ENCODE data around the gene TBC1D1.

TBC1D1 gene

GRCh38 chr4:38007645-38008044, 116.8 kb downstream of the TBC1D1 start:
- Histone ChIP-seq H3K27me3 (ENCODE audit: insufficient read depth, insufficient read length) (no peaks in the 10 kb centered on the region), H3K36me3 (ENCODE audit: insufficient read depth, insufficient read length, low read length) (no peaks in the 10 kb centered on the region), H3K4me3 (ENCODE audit: insufficient read length, low read depth) (no peak overlapping the region), H3K9me3 (ENCODE audit: insufficient read depth, low read length) (no peaks in the 10 kb centered on the region), H3K4me1 (ENCODE audit: insufficient read depth, insufficient read length) (no peaks in the 10 kb centered on the region), H3K9ac (ENCODE audit: insufficient read length, low read depth) (no peak overlapping the region)
- TF ChIP-seq ZNF274 (IDR thresholded peaks at IDR 0.05; ENCODE audit: low read depth, low read length) (no peak), SUZ12 (IDR thresholded peaks at IDR 0.05; ENCODE audit: extremely low read depth, insufficient read depth, insufficient read length) (no peak), YY1 (IDR thresholded peaks at IDR 0.05; ENCODE audit: insufficient read depth, insufficient read length) (no peak)
- DNase-seq (ENCODE audit: low read depth, low spot score) = no peak

GRCh38 chr4:38008571-38009021, 117.7 kb downstream of the TBC1D1 start:
- TF ChIP-seq YY1 (IDR thresholded peaks at IDR 0.05; ENCODE audit: insufficient read depth, insufficient read length) (no peak), ZNF274 (IDR thresholded peaks at IDR 0.05; ENCODE audit: low read depth, low read length) (no peak), SUZ12 (IDR thresholded peaks at IDR 0.05; ENCODE audit: extremely low read depth, insufficient read depth, insufficient read length) (no peak)
- Histone ChIP-seq H3K9me3 (ENCODE audit: insufficient read depth, low read length) (no peaks in the 10 kb centered on the region), H3K9ac (ENCODE audit: insufficient read length, low read depth) (no peak overlapping the region), H3K27me3 (ENCODE audit: insufficient read depth, insufficient read length) (no peaks in the 10 kb centered on the region), H3K36me3 (ENCODE audit: insufficient read depth, insufficient read length, low read length) (no peaks in the 10 kb centered on the region), H3K4me3 (ENCODE audit: insufficient read length, low read depth) (no peak overlapping the region), H3K4me1 (ENCODE audit: insufficient read depth, insufficient read length) (no peaks in the 10 kb centered on the region)
- no peak for DNase-seq (ENCODE audit: low read depth, low spot score)

- Histone ChIP-seq H3K9ac (ENCODE audit: insufficient read length, low read depth) (no peak overlapping the region), H3K4me3 (ENCODE audit: insufficient read length, low read depth) (no peak overlapping the region), H3K9me3 (ENCODE audit: insufficient read depth, low read length) (no peaks in the 10 kb centered on the region), H3K36me3 (ENCODE audit: insufficient read depth, insufficient read length, low read length) (peaks cover 3% of the 10 kb centered on the region), H3K4me1 (ENCODE audit: insufficient read depth, insufficient read length) (no peaks in the 10 kb centered on the region), H3K27me3 (ENCODE audit: insufficient read depth, insufficient read length) (no peaks in the 10 kb centered on the region)
- no peak for DNase-seq (ENCODE audit: low read depth, low spot score)
- TF ChIP-seq ZNF274 (IDR thresholded peaks at IDR 0.05; ENCODE audit: low read depth, low read length) (no peak), YY1 (IDR thresholded peaks at IDR 0.05; ENCODE audit: insufficient read depth, insufficient read length) (no peak), SUZ12 (IDR thresholded peaks at IDR 0.05; ENCODE audit: extremely low read depth, insufficient read depth, insufficient read length) (no peak)
These were observed 118.5 kb downstream of the TBC1D1 start for GRCh38 chr4:38009421-38009820.

GRCh38 chr4:38009949-38010348, 119.1 kb downstream of the TBC1D1 start:
- H3K9me3 ChIP-seq (ENCODE audit: insufficient read depth, low read length) = no peaks in the 10 kb centered on the region
- H3K4me1 ChIP-seq (ENCODE audit: insufficient read depth, insufficient read length) = no peaks in the 10 kb centered on the region
- TF ChIP-seq YY1 (IDR thresholded peaks at IDR 0.05; ENCODE audit: insufficient read depth, insufficient read length) = no peak
- no peak for TF ChIP-seq SUZ12 (IDR thresholded peaks at IDR 0.05; ENCODE audit: extremely low read depth, insufficient read depth, insufficient read length)
- no peak for TF ChIP-seq ZNF274 (IDR thresholded peaks at IDR 0.05; ENCODE audit: low read depth, low read length)
- H3K9ac ChIP-seq (ENCODE audit: insufficient read length, low read depth) = no peak overlapping the region
- H3K4me3 ChIP-seq (ENCODE audit: insufficient read length, low read depth) = no peak overlapping the region
- no peak for DNase-seq (ENCODE audit: low read depth, low spot score)
- H3K27me3 ChIP-seq (ENCODE audit: insufficient read depth, insufficient read length) = no peaks in the 10 kb centered on the region
- peaks cover 7% of the 10 kb centered on the region for H3K36me3 ChIP-seq (ENCODE audit: insufficient read depth, insufficient read length, low read length)

GRCh38 chr4:38011511-38012162, 120.8 kb downstream of the TBC1D1 start:
- Histone ChIP-seq H3K4me1 (ENCODE audit: insufficient read depth, insufficient read length) (no peaks in the 10 kb centered on the region), H3K4me3 (ENCODE audit: insufficient read length, low read depth) (no peak overlapping the region), H3K9ac (ENCODE audit: insufficient read length, low read depth) (no peak overlapping the region), H3K36me3 (ENCODE audit: insufficient read depth, insufficient read length, low read length) (peaks cover 18% of the 10 kb centered on the region), H3K9me3 (ENCODE audit: insufficient read depth, low read length) (no peaks in the 10 kb centered on the region), H3K27me3 (ENCODE audit: insufficient read depth, insufficient read length) (no peaks in the 10 kb centered on the region)
- TF ChIP-seq ZNF274 (IDR thresholded peaks at IDR 0.05; ENCODE audit: low read depth, low read length) = no peak
- TF ChIP-seq YY1 (IDR thresholded peaks at IDR 0.05; ENCODE audit: insufficient read depth, insufficient read length) = no peak
- TF ChIP-seq SUZ12 (IDR thresholded peaks at IDR 0.05; ENCODE audit: extremely low read depth, insufficient read depth, insufficient read length) = no peak
- no peak for DNase-seq (ENCODE audit: low read depth, low spot score)

GRCh38 chr4:38013461-38014366, 122.8 kb downstream of the TBC1D1 start:
- H3K27me3 ChIP-seq (ENCODE audit: insufficient read depth, insufficient read length) = no peaks in the 10 kb centered on the region
- H3K4me1 ChIP-seq (ENCODE audit: insufficient read depth, insufficient read length) = no peaks in the 10 kb centered on the region
- no peak for DNase-seq (ENCODE audit: low read depth, low spot score)
- no peak overlapping the region for H3K4me3 ChIP-seq (ENCODE audit: insufficient read length, low read depth)
- no peak overlapping the region for H3K9ac ChIP-seq (ENCODE audit: insufficient read length, low read depth)
- H3K36me3 ChIP-seq (ENCODE audit: insufficient read depth, insufficient read length, low read length) = peaks cover 23% of the 10 kb centered on the region
- no peaks in the 10 kb centered on the region for H3K9me3 ChIP-seq (ENCODE audit: insufficient read depth, low read length)
- no peak for TF ChIP-seq YY1 (IDR thresholded peaks at IDR 0.05; ENCODE audit: insufficient read depth, insufficient read length)
- no peak for TF ChIP-seq SUZ12 (IDR thresholded peaks at IDR 0.05; ENCODE audit: extremely low read depth, insufficient read depth, insufficient read length)
- TF ChIP-seq ZNF274 (IDR thresholded peaks at IDR 0.05; ENCODE audit: low read depth, low read length) = no peak

GRCh38 chr4:38014421-38014852, 123.6 kb downstream of the TBC1D1 start:
- TF ChIP-seq ZNF274 (IDR thresholded peaks at IDR 0.05; ENCODE audit: low read depth, low read length) (no peak), SUZ12 (IDR thresholded peaks at IDR 0.05; ENCODE audit: extremely low read depth, insufficient read depth, insufficient read length) (no peak), YY1 (IDR thresholded peaks at IDR 0.05; ENCODE audit: insufficient read depth, insufficient read length) (no peak)
- Histone ChIP-seq H3K9me3 (ENCODE audit: insufficient read depth, low read length) (no peaks in the 10 kb centered on the region), H3K9ac (ENCODE audit: insufficient read length, low read depth) (no peak overlapping the region), H3K36me3 (ENCODE audit: insufficient read depth, insufficient read length, low read length) (peaks cover 23% of the 10 kb centered on the region), H3K4me3 (ENCODE audit: insufficient read length, low read depth) (no peak overlapping the region), H3K27me3 (ENCODE audit: insufficient read depth, insufficient read length) (no peaks in the 10 kb centered on the region), H3K4me1 (ENCODE audit: insufficient read depth, insufficient read length) (no peaks in the 10 kb centered on the region)
- no peak for DNase-seq (ENCODE audit: low read depth, low spot score)
